Keratinocyte (primary cell): ENCODE data around the gene GARRE1. TPM values are rescaled to one million over a fixed set of nuclear protein-coding genes. Genes with fewer than 3 reads are reported as not detected.

Experiments used
- DNase-seq: peaks from one replicate; pipeline ENCODE4 v3.0.0-alpha.2; 2011; ENCODE audit warnings: low read depth, missing footprints, low spot score
- FAIRE-seq: peaks from 2 replicates; lab custom pipeline; 2011; peaks lifted over from hg19 to GRCh38; lab: Jason Lieb, UNC
- H2AFZ ChIP-seq: 2 replicates; pipeline ENCODE4 v1.6.0; 2012; ENCODE audit warnings: low read length, control low read depth, inconsistent platforms; ENCODE audit not compliant: control insufficient read depth
- H3K27ac ChIP-seq: 2 replicates; pipeline ENCODE4 v1.5.1; 2011; ENCODE audit warnings: low read length; ENCODE audit not compliant: control insufficient read depth, insufficient read depth
- H3K27me3 ChIP-seq: 3 replicates; pipeline ENCODE4 v1.6.0; 2011; ENCODE audit warnings: low read length; ENCODE audit not compliant: control insufficient read depth, insufficient read depth; ENCODE audit errors: extremely low read depth
- H3K36me3 ChIP-seq, 2 experiments: 2 replicates in 1 of 2; 3 replicates in 1 of 2; pipeline ENCODE4 v1.5.1; 2011; ENCODE audit warnings: low read length in 2 of 2, mild to moderate bottlenecking in 1 of 2; ENCODE audit not compliant: control insufficient read depth in 2 of 2, insufficient read depth in 2 of 2; ENCODE audit errors: extremely low read depth in 1 of 2
- H3K4me1 ChIP-seq: 3 replicates; pipeline ENCODE4 v1.5.1; 2011; ENCODE audit warnings: low read length; ENCODE audit not compliant: control insufficient read depth, insufficient read depth; ENCODE audit errors: extremely low read depth
- H3K4me2 ChIP-seq: 3 replicates; pipeline ENCODE4 v1.6.0; 2011; ENCODE audit warnings: low read depth, low read length; ENCODE audit not compliant: control insufficient read depth, insufficient read depth; ENCODE audit errors: extremely low read depth
- H3K4me3 ChIP-seq, 3 experiments: fragments of 200-600 bp in 1 of 3; sonication (generic) in 1 of 3; 2 replicates in 2 of 3; 3 replicates in 1 of 3; pipeline ENCODE4 v1.5.1; 2011 to 2016; ENCODE audit warnings: low read length in 3 of 3, mild to moderate bottlenecking in 3 of 3, control low read depth in 2 of 3, inconsistent platforms in 1 of 3, low read depth in 1 of 3, mixed read lengths in 1 of 3, mixed run types in 1 of 3, moderate library complexity in 1 of 3; ENCODE audit not compliant: control insufficient read depth in 2 of 3, insufficient read depth in 2 of 3; ENCODE audit errors: extremely low read depth in 1 of 3
- H3K79me2 ChIP-seq: 2 replicates; pipeline ENCODE4 v1.6.0; 2012; ENCODE audit warnings: low read length; ENCODE audit not compliant: control insufficient read depth, insufficient read depth
- H3K9ac ChIP-seq: 3 replicates; pipeline ENCODE4 v1.6.0; 2011; ENCODE audit warnings: low read length; ENCODE audit not compliant: control insufficient read depth, insufficient read depth; ENCODE audit errors: extremely low read depth
- H3K9me1 ChIP-seq: 3 replicates; pipeline ENCODE4 v1.6.0; 2011; ENCODE audit warnings: low read length; ENCODE audit not compliant: control insufficient read depth, insufficient read depth; ENCODE audit errors: extremely low read depth
- H3K9me3 ChIP-seq: 2 replicates; pipeline ENCODE4 v1.5.1; 2012; ENCODE audit warnings: low read depth, low read length; ENCODE audit not compliant: control insufficient read depth
- H4K20me1 ChIP-seq: 3 replicates; pipeline ENCODE4 v1.6.0; 2011; ENCODE audit warnings: low read length; ENCODE audit not compliant: control insufficient read depth, insufficient read depth; ENCODE audit errors: extremely low read depth
- CTCF ChIP-seq, 3 experiments: IDR thresholded peaks in 1 of 3; conservative IDR thresholded peaks in 1 of 3; optimal IDR thresholded peaks in 1 of 3; 2 replicates in 2 of 3; 3 replicates in 1 of 3; pipeline versions ENCODE3 to v1.5.1; 2011; ENCODE audit warnings: low read length in 3 of 3, mild to moderate bottlenecking in 3 of 3, moderate library complexity in 2 of 3, control low read depth in 1 of 3, inconsistent platforms in 1 of 3; ENCODE audit not compliant: insufficient read depth in 2 of 3; ENCODE audit errors: extremely low read depth in 1 of 3
- EZH2 ChIP-seq: IDR thresholded peaks from one replicate; pipeline ENCODE4 v1.6.1; 2012; ENCODE audit warnings: inconsistent platforms, mild to moderate bottlenecking, low read length, moderate library complexity
- dilution Hi-C: fragments of 300-500 bp; cut with MboI; formaldehyde crosslinking; loops from one replicate; pipeline ENCODE4 v1.7.0; 2020; ENCODE audit warnings: low sequenced_read_pairs; ENCODE audit not compliant: extremely low pct_ligation_motif_present
- polyA plus RNA-seq, 5 experiments: library from polyadenylated mRNA; depleted of rRNA in 3 of 5; stranded (reverse) in 3 of 5; stranded (forward) in 1 of 5; unstranded in 1 of 5; fragments of >200 nt; gene quantifications; 1 replicate in 1 of 5; 2 replicates in 3 of 5; 3 replicates in 1 of 5; pipeline versions ENCODE4 v1.2.1 to v1.2.3, GENCODE V29; 2011 to 2012; ENCODE audit warnings: missing spikeins in 2 of 5, low read depth in 1 of 5, low replicate concordance in 1 of 5

The GARRE1 gene
- polyA plus RNA-seq, 1 donor (not counting 4 experiments of a cell fraction or from before 2014, with no cell fraction given) = 5.7 TPM

- Histone ChIP-seq H3K4me2 (no peak overlapping the region), H4K20me1 (peaks cover 10% of the 10 kb centered on the region), H3K27me3 (no peaks in the 10 kb centered on the region), H3K27ac (no peak overlapping the region), H2AFZ (no peak overlapping the region), H3K79me2 (no peaks in the 10 kb centered on the region), H3K9ac (no peak overlapping the region), H3K36me3 (peaks cover 9 to 25% of the 10 kb centered on the region in 2 experiments), H3K9me3 (no peaks in the 10 kb centered on the region), H3K4me1 (peaks cover 20% of the 10 kb centered on the region), H3K9me1 (peaks cover 6% of the 10 kb centered on the region), H3K4me3 (no peak overlapping the region)
- no peak for FAIRE-seq
- dilution Hi-C loops = no loop called here
- TF ChIP-seq CTCF (optimal IDR thresholded peaks at IDR 0.05 in 1 of 3, IDR thresholded peaks at IDR 0.05 in 1 of 3, conservative IDR thresholded peaks at IDR 0.05 in 1 of 3; ENCODE audit: extremely low read depth in 1 of 3, insufficient read depth in 2 of 3, low read length in 3 of 3) = no peak
- no peak for TF ChIP-seq EZH2
- DNase-seq = no peak
These were observed 23.5 kb upstream of the GARRE1 start for GRCh38 chr19:34230820-34231219.

GRCh38 chr19:34231439-34231838 is 22.9 kb upstream of the GARRE1 start:
- H3K4me3 ChIP-seq = no peak overlapping the region

More at GRCh38 chr19:34231439-34231838, 22.9 kb upstream of the GARRE1 start:
- Histone ChIP-seq H3K36me3 (peaks cover 7 to 24% of the 10 kb centered on the region in 2 experiments), H3K4me1 (peaks cover 20% of the 10 kb centered on the region), H3K4me2 (no peak overlapping the region), H3K27me3 (no peaks in the 10 kb centered on the region), H2AFZ (no peak overlapping the region), H3K9ac (no peak overlapping the region), H3K27ac (no peak overlapping the region), H4K20me1 (peaks cover 10% of the 10 kb centered on the region), H3K9me3 (no peaks in the 10 kb centered on the region), H3K9me1 (peaks cover 6% of the 10 kb centered on the region), H3K79me2 (no peaks in the 10 kb centered on the region)
- FAIRE-seq (no peak), DNase-seq (no peak)
- TF ChIP-seq CTCF (optimal IDR thresholded peaks at IDR 0.05 in 1 of 3, IDR thresholded peaks at IDR 0.05 in 1 of 3, conservative IDR thresholded peaks at IDR 0.05 in 1 of 3; ENCODE audit: extremely low read depth in 1 of 3, insufficient read depth in 2 of 3, low read length in 3 of 3) (no peak), EZH2 (no peak)
- dilution Hi-C loops = no loop called here
